ENCODE data around the gene CRACDL.
"Not testable (repeated sequence)": the region's sequence is repeated elsewhere in the genome, so short reads cannot be mapped to it uniquely, and the experiment has no call there.

Gene CRACDL

DNA sequence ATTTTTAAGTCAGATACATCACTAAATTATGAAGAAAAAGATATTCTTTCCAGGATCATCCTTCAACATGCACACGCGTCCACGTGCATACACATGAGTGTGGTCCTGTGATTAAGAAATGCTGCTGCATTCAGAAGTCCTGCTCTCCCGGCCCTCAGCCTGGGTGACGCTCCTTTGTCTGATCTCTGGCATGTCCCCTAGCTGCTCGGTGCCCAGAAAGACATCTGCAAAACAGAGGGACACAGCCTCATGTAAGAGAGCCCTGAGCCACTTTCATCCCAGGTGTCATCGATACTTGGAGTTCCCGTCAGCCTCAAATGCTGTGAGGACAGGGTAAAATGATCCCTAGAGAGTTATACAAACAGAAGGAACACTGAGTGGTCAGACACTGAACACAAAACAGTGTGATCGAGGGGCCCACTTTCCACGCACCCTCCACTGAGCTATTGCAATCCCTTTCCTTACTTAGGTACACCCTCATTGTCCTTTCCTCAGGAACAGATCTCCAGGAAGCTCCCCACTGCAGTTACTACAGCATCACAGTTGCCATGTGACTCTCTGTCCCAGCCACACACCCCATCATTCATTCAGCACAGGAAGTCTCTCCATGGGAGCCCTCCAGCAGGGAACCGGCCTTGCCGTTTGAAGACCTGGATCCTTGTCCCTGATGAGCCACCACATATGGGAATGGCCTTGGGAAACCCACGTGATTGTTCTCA is 32.1 kb downstream of the CRACDL start:
- DNase-seq, result no peak

DNA sequence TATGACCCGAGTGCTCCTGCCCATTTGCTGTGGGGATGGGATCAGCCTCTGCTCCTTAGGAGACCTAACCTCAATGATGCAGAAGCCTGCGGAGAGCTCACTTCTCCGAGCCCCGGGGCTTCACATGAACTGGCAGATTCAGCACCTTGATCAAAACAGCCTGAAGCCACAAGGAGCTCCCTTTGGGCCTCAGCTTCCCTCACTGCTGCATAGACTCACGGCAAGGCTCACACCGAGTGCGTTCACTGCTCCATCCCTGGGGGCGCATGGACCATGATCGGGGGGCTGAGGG is 33.0 kb downstream of the CRACDL start:
- no peak for DNase-seq

DNA sequence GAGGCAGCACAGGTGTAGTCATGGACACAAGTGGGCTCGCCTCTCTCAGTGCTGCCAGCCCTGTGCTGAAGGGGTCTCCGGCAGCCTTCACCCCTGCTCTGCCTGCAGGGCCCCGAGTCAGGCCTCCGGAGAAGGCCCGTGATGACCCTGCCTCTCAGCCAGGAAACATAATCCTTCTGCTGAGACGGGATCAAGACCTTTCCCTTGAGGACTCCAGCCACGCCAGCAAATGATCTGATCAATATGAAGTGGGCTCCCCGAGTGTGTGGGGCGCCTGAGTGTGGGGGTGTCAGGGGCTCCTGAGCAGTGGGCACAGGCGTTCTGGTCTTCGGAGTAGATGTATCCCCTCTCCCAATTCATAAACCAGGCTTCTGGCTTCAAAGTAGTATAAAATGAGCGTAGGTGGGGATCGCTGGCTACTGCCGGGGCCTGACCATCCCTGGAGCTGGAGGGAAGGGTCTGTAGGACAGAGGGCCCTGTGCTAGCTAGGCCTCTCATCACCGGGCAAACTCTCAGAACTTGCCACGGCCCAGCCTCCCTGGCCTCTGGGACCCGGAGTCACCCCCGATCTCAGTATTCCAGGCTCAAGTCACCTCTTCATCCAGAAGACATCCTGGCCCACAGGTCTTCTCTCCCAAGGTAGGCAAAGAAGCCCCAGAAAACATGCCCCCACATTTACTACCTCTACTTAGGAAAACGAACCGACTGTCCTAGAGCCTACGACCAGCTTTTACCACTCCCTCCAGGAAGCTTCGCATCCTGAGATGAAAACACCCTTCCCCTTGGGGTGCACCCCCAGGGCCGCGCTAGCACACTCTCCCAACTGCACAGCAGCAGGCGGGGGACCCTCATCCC is 33.6 kb downstream of the CRACDL start:
- DNase-seq, result no peak

DNA sequence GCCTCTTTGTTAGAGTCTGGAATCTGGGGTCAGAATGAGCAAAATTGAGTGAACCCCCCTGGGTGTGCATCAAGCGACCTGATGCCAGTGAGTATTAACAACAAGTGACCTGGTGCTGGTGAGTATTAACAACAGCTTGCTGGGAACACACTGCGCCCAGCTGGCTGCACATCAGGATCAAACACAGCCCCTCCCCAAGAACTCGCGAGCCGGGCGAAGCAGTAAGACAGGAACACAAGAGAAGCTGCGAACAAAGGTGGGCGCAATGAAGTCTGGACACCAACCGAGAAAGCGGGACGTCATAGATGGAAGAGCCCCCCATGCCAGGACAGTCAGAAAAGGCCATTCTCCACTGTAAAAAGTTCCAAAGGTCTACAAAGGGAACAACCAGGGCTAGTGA is 34.3 kb downstream of the CRACDL start:
- no peak for DNase-seq

DNA sequence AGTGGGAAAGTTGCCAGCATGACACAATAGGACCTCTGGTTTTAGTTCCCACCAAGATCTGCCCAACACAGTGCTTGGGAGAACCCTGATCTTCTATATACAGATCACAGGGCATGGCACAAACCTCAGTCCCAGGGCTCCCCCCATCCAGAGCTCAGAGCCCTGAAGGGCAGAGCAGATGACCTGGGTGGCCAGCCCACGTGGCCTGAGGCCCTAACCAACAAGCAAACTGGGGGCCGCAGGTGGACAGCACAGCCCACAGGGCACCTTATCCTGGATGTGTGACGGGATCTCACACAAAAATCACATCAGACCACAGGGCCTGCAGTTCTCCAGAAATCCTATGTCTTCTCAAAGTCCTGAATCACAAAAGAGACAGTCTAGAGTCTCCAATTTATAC is 34.7 kb downstream of the CRACDL start:
- DNase-seq, result no peak

DNA sequence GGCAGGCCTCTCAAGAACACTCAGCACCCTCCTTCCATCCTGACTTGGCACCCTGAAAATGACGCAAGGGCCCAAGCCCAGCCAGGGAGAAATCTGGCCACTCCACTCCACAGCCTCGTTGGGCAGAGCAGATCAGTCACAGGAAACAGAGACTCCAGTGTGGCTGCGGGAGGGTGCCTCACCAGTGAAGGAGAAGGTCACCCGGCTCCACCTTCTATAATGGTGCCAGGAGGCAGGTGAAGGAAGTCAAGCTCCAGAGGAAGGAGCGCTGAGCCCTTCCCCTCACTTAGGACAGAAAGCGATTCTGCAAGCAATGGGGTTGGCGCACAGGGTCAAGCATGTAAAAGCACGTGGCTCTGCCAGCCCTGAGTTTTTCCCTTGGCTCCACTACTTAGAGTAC is 35.3 kb downstream of the CRACDL start:
- DNase-seq, result no peak

DNA sequence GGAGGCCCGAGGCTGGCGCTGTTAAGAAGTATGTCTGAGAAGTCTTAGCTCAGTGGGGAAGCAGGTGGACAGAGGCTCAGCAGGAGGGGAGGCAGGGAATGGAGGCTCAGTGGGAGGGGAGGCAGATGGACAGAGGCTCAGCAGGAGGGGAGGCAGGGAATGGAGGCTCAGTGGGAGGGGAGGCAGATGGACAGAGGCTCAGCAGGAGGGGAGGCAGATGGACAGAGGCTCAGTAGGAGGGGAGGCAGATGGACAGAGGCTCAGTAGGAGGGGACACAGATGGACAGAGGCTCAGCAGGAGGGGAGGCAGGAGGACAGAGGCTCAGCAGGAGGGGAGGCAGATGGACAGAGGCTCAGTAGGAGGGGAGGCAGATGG is 36.3 kb downstream of the CRACDL start:
- not testable (repeated sequence) for DNase-seq

DNA sequence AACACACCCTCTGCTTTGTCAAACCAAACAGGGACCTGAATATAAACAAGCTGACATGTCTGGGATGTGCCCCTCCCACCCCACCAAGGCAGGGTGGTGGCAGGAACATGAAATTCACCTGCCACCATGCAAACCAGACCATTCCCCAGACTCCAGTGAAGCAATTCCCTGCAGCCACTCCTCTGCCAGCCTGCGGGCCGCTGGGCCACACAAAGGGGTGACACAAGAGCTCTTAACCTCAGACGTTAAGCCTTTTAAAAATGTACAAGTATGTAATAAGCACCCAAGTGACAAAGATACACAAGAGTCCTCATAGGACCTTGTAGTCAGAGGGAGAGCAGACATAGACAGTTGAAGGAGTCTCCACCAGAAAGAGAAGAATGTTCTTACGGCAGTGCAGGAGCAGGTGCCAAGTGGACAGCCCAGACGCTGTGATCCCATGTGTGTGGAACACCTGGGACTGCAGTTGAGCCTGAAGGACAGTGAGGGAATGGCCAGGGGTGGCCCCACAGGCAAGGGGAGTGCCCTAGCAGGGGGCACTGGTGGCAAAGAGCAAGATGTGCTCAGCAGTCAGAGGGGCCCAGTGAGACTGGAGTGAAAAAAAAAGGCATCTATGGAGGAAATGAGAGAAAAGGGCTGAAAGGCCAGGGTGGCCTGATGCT is 36.9 kb downstream of the CRACDL start:
- no peak for DNase-seq

DNA sequence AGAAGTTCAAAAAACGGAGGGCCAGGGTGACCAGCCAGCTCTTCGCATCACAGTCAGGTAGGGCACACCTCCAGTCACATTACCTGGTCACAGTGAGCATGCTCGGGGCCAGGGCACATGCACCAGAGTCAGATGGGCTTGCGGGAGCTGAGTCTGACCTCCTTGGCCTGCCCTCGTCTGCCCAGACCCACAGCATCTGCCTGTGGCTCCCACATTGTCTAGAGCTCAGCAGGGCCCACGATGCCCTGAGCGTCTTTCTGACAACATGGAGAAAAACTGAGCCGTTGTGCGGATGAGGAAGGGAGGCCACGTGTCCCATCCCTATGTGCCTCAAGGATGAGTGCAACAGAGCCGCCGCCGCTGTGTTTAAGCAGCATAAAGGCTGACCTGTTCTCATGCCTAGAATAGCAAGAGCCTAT is 37.6 kb downstream of the CRACDL start:
- DNase-seq, result no peak

DNA sequence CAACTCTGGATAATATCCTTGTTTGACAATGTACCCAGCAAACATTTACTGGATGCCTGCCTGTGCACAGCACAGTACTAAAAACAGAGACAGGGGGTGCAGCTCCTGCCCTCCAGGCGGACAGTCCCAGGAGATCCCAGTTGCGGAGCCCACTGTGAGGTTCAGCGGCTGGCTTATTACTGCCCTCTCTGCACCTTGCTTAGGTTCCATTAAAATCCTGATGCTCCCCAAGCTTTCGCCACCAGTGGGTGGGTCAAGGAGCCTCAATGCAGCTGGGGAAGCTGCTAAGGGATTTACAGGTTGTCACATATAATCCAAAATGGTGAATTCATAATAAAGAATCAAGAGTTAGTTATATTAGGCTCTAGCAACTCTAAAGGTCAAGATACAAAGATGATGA is 38.3 kb downstream of the CRACDL start:
- no peak for DNase-seq

DNA sequence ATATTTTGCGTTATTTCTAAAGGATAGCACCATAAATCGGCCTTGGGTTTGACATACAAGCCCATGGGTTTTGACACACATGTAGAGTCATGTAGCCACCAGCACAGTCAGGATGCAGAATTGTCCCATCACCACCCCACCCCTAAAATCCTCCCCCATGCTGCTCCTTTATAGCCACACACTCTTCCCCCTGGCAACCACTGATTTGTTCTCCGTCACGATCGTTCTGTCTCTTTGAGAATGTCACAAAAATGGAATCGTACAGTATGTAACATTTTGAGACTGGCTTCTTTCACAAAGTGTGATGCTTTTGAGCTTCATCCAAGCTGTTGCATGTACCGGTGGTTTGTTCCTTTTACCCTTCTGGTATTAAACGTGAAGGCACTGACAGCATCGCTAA is 39.1 kb downstream of the CRACDL start:
- DNase-seq, result no peak

DNA sequence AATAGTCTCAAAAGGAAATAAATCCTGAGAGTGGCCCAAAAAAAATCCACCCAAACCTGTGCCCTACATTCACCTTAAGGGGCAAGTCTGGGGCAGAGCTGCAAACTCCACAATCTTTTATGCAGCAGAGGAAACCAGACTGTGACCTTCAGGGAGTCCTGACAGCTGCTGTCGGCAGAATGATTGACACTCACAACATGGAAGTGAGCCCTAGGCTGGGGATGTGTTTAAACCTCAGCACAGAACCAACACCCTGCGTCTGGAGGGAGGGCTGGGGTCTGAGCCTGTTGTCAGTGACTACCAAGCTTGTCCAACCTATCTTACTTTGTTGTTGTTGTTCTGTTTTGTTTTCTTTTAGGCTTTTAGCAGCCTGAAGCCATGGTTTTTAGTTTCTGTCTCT is 39.6 kb downstream of the CRACDL start:
- no peak for DNase-seq

DNA sequence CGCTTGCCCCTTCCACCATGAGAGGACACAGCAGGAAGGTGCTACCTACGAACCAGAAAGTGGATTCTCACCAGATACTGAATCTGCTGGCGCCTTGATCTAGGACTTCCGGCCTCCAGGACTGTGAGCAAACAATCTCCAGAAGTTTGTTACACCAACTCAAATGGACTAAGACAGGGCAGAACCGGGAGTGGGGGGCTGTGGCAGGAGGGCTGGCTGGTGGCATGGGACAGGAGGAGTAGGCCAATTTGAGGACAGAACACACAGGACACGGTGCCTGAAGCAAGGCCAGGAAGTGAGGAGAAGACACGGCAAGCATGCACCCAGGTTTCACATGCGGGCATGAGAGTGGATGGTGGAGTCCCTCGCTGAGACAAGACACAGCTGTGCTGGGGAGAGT is 40.1 kb downstream of the CRACDL start:
- no peak for DNase-seq

DNA sequence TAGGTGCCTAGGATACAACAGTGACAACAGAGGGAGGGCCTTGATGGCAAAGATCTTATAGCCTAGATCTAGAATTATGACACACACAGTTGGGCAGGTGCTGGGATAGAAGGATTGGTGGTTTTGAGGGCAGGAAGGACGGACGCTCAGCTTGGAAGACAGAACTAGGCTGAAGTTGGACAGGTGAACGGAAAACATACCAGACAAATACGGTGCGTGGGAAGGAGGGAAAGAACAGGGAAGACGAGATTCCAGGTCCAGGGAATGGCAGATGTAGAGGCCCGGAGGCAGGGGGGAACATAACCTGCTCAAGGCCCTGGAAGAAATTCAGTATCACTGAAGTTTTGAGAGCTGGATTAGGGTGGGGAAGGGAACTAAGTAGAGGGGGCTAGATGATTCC is 40.8 kb downstream of the CRACDL start:
- no peak for DNase-seq

DNA sequence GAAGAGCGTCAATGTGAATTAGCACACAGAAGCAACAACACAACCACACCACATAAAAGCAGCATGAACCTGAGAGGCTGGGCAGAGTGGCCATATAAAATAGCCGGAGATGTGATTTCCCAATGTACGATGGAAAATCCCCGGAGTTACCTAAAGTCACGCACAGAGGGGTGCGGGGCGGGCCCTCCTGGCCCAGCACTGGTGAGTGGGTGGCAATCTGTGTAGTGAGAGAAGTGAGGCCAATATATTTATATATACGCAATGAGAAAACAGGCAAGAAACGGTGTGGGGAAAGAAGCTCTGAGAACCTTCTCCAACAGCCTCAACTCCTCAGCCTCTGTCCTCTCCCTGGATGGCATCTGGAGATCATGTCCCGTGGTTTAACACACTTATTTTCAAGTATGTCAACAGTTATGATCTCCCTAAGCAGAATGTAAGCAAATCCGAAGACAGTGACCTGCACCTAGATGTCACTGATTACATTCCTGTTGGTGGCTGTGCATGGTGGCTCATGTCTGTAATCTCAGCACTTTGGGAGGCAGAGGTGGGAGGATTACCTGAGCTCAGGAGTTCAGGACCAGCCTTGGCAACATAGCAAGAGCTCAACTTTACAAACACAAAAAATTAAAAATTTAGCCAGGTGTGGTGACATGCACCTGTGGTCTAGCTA is 41.6 kb downstream of the CRACDL start:
- no peak for DNase-seq

DNA sequence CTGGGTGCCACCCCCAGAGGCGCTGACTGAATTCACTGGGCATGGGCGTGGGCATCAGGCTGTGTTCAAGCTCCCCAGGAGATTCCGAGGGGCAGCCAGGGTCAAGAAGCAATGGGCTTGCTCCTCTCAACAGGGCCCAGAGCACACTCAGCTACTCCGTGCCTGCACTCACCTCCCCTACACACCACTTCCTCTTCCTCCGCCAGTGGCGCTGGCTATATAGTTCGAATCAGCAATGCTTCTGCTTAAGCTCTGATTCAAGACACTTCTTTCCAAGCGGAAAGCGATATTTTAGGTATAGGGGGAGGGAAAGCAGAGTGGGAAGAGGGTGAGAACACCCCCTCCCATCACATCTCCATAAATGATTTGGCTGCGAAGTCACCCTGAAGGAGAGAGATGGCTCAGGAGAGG is 42.1 kb downstream of the CRACDL start:
- DNase-seq, result no peak

DNA sequence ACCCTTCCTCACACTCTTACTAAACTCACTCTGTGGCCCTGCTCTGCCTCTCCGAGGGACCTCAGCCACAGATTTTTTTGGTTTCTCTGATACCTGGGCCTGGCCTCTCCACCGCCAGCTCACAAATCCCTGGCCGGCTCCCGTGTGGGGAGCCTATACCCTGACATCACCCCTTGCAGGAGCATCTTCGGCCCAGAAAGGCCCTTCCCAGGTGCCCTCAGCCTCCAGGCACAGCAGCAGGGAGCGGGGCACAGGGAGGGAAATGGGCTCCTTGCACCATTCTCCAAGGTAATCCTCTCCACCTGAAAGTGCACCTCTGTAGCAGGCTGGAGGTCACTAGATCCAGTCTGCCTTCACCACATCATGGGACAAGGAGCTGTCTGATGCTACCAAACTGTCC is 43.2 kb downstream of the CRACDL start:
- no peak for DNase-seq

DNA sequence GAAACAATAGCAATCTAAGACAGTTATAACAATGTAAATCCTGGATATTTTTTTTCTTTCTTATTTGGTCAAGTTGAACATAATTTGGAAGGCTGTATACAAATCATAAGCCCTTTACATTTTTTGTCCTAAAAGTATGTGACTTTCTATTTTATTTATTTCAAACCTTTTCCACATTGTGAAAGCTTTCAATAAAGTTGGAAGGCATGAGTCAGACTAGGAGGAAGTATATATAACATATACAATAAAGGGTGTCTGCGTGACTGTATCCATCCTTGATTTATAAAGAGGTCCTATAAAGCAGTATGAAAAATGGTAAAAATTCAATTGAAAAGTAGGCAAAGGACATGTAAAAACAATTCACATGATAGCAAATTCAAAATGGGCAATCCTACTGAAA is 44.4 kb downstream of the CRACDL start:
- DNase-seq, result no peak

DNA sequence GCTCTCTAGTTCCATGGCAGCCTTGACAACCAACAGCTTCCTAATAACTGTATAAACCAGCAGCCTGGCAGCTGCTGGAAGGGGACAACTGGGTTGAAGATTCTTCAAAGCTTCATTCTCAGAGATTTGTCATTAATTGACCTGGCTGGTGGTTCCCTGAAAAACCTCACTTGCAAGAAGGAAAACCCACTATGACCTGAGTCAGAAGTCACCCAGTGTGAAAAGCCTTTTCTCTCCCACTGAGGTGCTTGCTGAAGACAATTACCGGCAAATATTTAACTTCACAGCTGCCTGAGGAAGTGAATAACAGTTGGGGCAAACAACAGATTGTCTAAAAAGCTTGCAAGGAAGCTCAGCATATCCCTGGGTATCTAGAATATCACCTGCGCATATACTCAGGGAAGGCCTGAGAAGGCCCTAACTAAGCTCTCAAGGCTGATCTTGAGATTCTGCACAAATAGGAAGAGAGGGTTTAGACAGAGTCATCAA is 49.9 kb downstream of the CRACDL start:
- DNase-seq, result no peak

DNA sequence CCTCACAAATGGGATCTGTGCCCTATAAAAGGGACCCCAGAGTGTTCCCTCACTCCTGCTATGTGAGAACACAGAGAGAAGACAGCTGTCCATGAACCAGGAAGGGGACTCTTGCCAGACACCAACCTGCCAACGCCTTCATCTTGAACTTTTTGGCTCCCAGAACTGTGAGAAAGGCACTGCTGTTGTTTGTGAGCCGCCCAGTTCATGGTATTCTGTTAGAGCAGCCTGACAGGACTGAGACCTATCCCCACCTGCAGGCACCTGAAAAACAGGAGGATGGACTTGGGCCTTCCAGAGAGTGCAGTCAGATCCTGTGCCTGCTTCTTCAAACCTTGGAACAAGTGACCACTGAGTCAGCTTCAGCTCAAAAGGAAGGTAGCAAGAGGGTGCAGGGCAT is 51.4 kb downstream of the CRACDL start:
- DNase-seq, result no peak

DNA sequence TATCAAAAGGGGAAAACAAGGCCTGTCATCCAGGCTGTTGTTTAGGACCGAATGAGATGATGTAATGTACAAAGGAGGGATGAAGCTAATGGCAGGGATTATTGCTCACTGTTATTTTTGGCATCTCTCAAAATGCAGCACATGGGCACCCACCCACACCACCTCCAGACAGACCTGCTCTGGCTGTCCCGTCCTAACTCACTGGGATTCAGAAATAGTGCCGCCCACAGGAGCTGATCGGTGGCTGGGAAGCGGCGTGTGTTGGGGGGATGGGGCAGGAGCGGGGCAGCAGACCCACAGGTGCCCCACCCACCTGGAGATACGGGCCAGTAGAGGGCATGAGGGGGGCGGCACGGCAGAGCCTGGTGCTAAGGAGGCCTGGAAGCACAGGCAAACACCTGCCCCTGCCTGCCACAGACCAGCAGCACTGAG is 52.2 kb downstream of the CRACDL start:
- DNase-seq, result no peak

DNA sequence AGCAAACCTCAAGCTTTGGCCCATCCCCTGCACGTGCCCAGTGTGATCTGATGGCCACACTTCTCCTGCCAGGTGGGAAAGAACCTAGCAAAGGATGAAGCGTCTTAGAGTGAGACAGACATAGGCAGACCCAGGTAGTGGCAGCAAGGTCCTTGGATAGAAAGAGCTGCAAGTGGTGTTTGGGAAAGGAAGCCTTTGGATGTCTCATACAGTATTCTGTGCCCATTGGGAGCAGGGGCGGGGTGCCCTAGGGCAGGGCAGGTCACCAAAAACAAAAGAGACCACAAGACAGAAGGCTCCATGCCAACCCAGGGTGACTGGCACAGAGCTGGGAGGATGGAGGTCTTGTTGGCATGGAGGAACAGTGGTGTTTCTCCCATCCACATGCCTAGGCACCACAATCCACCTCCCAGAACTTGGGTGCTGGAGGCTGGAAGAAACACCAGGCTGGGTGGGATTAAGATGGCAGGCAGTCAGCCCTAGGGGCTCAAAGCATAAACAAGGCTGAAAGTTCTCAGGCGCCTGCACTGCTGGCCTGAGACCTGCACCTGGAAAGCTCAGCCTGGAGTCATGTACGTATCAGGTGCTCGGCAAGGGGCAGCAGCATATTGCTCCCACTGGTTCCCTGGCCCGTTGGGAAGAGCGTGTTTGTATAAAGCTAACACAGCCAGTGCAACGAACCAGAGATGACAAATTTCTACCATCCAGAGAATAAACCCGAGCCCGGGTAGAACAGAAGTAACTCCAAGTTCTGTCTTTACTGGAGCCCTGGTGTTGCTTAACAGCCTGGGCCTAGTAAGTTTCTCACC is 52.9 kb downstream of the CRACDL start:
- DNase-seq, result no peak

DNA sequence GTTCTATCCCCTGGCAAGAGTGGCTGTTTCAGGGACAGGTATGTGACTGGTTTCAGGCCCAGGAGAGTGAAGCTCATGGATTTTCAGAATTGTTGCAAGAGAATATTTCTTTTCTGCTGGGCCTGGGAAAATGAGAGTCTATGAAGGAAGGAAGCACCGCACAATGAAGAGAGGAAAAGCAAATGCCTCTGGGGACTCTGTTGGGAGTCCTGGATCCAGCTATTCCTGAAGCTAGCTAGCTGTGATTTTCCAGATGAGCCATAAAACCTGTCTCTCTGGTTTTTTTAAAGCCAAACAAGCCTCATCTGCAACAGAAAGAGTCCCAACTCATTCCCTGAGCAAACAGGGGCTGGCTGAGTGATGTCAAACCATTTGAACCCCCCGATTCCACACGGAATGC is 53.7 kb downstream of the CRACDL start:
- no peak for DNase-seq
